Esophagus muscularis mucosa (tissue), 4 donors: ENCODE data around the gene WNT16.

Experiments used
- EP300 ChIP-seq: sonication (generic); formaldehyde crosslinking; IDR thresholded peaks from one replicate; pipeline ENCODE4 v1.6.1; 2017; ENCODE audit warnings: antibody characterized with exemption
- POLR2A ChIP-seq: fragments of 450-650 bp; IDR thresholded peaks from one replicate; pipeline ENCODE4 v1.6.1; 2017; ENCODE audit warnings: antibody characterized with exemption, moderate library complexity, mild to moderate bottlenecking, low read depth
- POLR2AphosphoS5 ChIP-seq, 2 donors: sonication (generic); formaldehyde crosslinking; IDR thresholded peaks; one replicate each; pipeline ENCODE4 v1.6.1; 2017; ENCODE audit warnings: antibody characterized with exemption in 2 of 2
- TF ChIP-seq, protein P1 (sequence below), 3 experiments: fragments of 200-600 bp in 2 of 3; fragments of 450-650 bp in 1 of 3; sonication (generic) in 2 of 3; IDR thresholded peaks; one replicate each; pipeline ENCODE4 v1.5.1; 2017 to 2019; ENCODE audit warnings: antibody characterized with exemption in 3 of 3, mild to moderate bottlenecking in 2 of 3, moderate library complexity in 1 of 3

DNA sequence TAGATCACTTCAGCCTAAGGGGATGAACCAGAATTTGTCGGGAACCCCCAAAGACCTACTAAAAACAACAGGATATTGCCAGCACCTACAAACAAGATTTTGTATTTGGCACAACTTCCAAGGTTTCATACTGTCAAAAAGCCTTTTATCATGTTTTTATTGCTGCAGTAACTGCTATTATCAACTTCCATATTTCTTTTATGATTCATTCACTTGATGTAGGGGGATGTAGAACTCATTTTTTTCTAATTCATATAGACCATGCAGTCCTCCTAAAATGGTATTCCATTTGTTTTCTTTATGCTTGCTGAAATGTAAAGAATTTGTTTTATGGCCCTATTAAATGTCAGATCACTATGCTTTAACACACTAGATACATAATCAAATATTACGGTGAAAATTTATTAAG lies 30.0 kb upstream of the WNT16 start:
- TF ChIP-seq, protein P1, sequence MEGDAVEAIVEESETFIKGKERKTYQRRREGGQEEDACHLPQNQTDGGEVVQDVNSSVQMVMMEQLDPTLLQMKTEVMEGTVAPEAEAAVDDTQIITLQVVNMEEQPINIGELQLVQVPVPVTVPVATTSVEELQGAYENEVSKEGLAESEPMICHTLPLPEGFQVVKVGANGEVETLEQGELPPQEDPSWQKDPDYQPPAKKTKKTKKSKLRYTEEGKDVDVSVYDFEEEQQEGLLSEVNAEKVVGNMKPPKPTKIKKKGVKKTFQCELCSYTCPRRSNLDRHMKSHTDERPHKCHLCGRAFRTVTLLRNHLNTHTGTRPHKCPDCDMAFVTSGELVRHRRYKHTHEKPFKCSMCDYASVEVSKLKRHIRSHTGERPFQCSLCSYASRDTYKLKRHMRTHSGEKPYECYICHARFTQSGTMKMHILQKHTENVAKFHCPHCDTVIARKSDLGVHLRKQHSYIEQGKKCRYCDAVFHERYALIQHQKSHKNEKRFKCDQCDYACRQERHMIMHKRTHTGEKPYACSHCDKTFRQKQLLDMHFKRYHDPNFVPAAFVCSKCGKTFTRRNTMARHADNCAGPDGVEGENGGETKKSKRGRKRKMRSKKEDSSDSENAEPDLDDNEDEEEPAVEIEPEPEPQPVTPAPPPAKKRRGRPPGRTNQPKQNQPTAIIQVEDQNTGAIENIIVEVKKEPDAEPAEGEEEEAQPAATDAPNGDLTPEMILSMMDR (IDR thresholded peaks at IDR 0.05) = no peak
- no peak for TF ChIP-seq POLR2A
- TF ChIP-seq POLR2AphosphoS5 (IDR thresholded peaks at IDR 0.05) = no peak
- no peak for TF ChIP-seq EP300
